Parathyroid adenoma (tissue), 2 donors: Measurements from ENCODE around the gene HSPA1B.
"Not testable (repeated sequence)": the region's sequence is repeated elsewhere in the genome, so short reads cannot be mapped to it uniquely, and the experiment has no call there.

ENCODE experiments used
- H2AFZ ChIP-seq: fragments of 300-600 bp; sonication (generic); one replicate; pipeline ENCODE4 v1.7.0; 2017; ENCODE audit warnings: antibody characterized with exemption, mild to moderate bottlenecking
- H3K27ac ChIP-seq: fragments of 300-600 bp; sonication (generic); one replicate; pipeline ENCODE4 v1.7.0; 2017
- H3K27me3 ChIP-seq: fragments of 300-600 bp; sonication (generic); one replicate; pipeline ENCODE4 v1.7.0; 2017; ENCODE audit warnings: low read length; ENCODE audit not compliant: control insufficient read depth, insufficient read depth
- H3K36me3 ChIP-seq: fragments of 300-600 bp; sonication (generic); one replicate; pipeline ENCODE4 v1.7.0; 2017; ENCODE audit warnings: low read length; ENCODE audit not compliant: control insufficient read depth, insufficient read depth
- H3K4me1 ChIP-seq: fragments of 300-600 bp; sonication (generic); one replicate; pipeline ENCODE4 v1.7.0; 2017; ENCODE audit warnings: control low read depth
- H3K4me2 ChIP-seq: fragments of 300-600 bp; sonication (generic); one replicate; pipeline ENCODE4 v1.7.0; 2017; ENCODE audit warnings: low read length
- H3K4me3 ChIP-seq: fragments of 300-600 bp; sonication (generic); one replicate; pipeline ENCODE4 v1.7.0; 2017; ENCODE audit warnings: low read depth, low read length
- H3K79me2 ChIP-seq: fragments of 300-600 bp; sonication (generic); one replicate; pipeline ENCODE4 v1.7.0; 2017; ENCODE audit warnings: control low read depth
- H3K9ac ChIP-seq: fragments of 300-600 bp; sonication (generic); one replicate; pipeline ENCODE4 v1.7.0; 2017; ENCODE audit warnings: mild to moderate bottlenecking
- H3K9me3 ChIP-seq: fragments of 300-600 bp; sonication (generic); one replicate; pipeline ENCODE4 v1.7.0; 2017; ENCODE audit warnings: low read length; ENCODE audit not compliant: control insufficient read depth
- CTCF ChIP-seq: fragments of 300-600 bp; sonication (generic); IDR thresholded peaks from one replicate; pipeline ENCODE4 v1.7.0; 2017; ENCODE audit warnings: antibody characterized with exemption, mild to moderate bottlenecking
- donor health status: primary hyperparathyroidism.

HSPA1B gene

GRCh38 chr6:31785475-31785874 is 42.1 kb upstream of the HSPA1B start:
- no peaks in the 10 kb centered on the region for H3K27me3 ChIP-seq
- no peaks in the 10 kb centered on the region for H3K4me1 ChIP-seq
- H3K36me3 ChIP-seq = no peaks in the 10 kb centered on the region
- H3K9ac ChIP-seq = no peak overlapping the region
- H3K4me3 ChIP-seq = no peak overlapping the region
- H3K4me2 ChIP-seq = no peak overlapping the region
- peaks cover 7% of the 10 kb centered on the region for H3K79me2 ChIP-seq
- H3K9me3 ChIP-seq = no peaks in the 10 kb centered on the region
- H2AFZ ChIP-seq = no peak overlapping the region
- TF ChIP-seq CTCF = no peak
- H3K27ac ChIP-seq = no peak overlapping the region

GRCh38 chr6:31791324-31792089 is 36.0 kb upstream of the HSPA1B start:
- H2AFZ ChIP-seq = no peak overlapping the region
- no peaks in the 10 kb centered on the region for H3K9me3 ChIP-seq
- H3K9ac ChIP-seq = no peak overlapping the region
- TF ChIP-seq CTCF = peak; percentile 42
- H3K4me2 ChIP-seq = no peak overlapping the region
- H3K79me2 ChIP-seq = peaks cover 4% of the 10 kb centered on the region
- H3K36me3 ChIP-seq = no peaks in the 10 kb centered on the region
- H3K27me3 ChIP-seq = no peaks in the 10 kb centered on the region
- no peak overlapping the region for H3K27ac ChIP-seq
- no peak overlapping the region for H3K4me3 ChIP-seq
- peaks cover 8% of the 10 kb centered on the region for H3K4me1 ChIP-seq

GRCh38 chr6:31792090-31792374 is 35.5 kb upstream of the HSPA1B start:
- Histone ChIP-seq H3K36me3 (no peaks in the 10 kb centered on the region), H3K27me3 (no peaks in the 10 kb centered on the region), H3K9me3 (no peaks in the 10 kb centered on the region), H3K4me2 (no peak overlapping the region), H3K4me1 (peaks cover 8% of the 10 kb centered on the region), H2AFZ (no peak overlapping the region), H3K4me3 (no peak overlapping the region), H3K27ac (no peak overlapping the region), H3K79me2 (peaks cover 4% of the 10 kb centered on the region), H3K9ac (no peak overlapping the region)
- TF ChIP-seq CTCF = no peak

- Histone ChIP-seq H3K27ac (no peak overlapping the region), H3K36me3 (no peaks in the 10 kb centered on the region)
- TF ChIP-seq CTCF = no peak
Observed at GRCh38 chr6:31792761-31793171, 34.8 kb upstream of the HSPA1B start.

GRCh38 chr6:31793927-31794245 is 33.7 kb upstream of the HSPA1B start:
- H3K36me3 ChIP-seq, H3K4me1 ChIP-seq, H3K4me2 ChIP-seq, H3K9me3 ChIP-seq, H2AFZ ChIP-seq, H3K79me2 ChIP-seq, H3K27ac ChIP-seq, H3K27me3 ChIP-seq, H3K4me3 ChIP-seq, H3K9ac ChIP-seq: not testable (repeated sequence)

More at GRCh38 chr6:31792761-31793171, 34.8 kb upstream of the HSPA1B start:
- H3K4me1 ChIP-seq = peaks cover 8% of the 10 kb centered on the region
- no peak overlapping the region for H3K9ac ChIP-seq
- no peak overlapping the region for H2AFZ ChIP-seq
- no peaks in the 10 kb centered on the region for H3K27me3 ChIP-seq
- no peaks in the 10 kb centered on the region for H3K79me2 ChIP-seq
- H3K4me2 ChIP-seq = no peak overlapping the region
- no peaks in the 10 kb centered on the region for H3K9me3 ChIP-seq
- H3K4me3 ChIP-seq = no peak overlapping the region
